ENCODE results near the gene CHST15.
A peak's percentile ranks its signal among the peaks of the same experiment; 100 is the strongest.

Gene CHST15

GRCh38 chr10:124120410-124121061 lies 27.1 kb upstream of the CHST15 start:
- Histone ChIP-seq H3K4me3 (ENCODE audit: low read depth in 1 of 2, low read length in 2 of 2) (no peak overlapping the region), H3K36me3 (ENCODE audit: insufficient read depth, low read length) (no peaks in the 10 kb centered on the region), H3K9me3 (ENCODE audit: low read length) (no peaks in the 10 kb centered on the region), H3K27me3 (ENCODE audit: control insufficient read depth in 1 of 2, insufficient read depth in 2 of 2, low read length in 2 of 2) (no peaks in the 10 kb centered on the region), H3K27ac (ENCODE audit: low read depth, low read length) (no peak overlapping the region), H3K9ac (ENCODE audit: low read length) (no peak overlapping the region), H3K4me1 (ENCODE audit: insufficient read depth, low read length) (no peaks in the 10 kb centered on the region)

GRCh38 chr10:124119946-124120345 lies 26.5 kb upstream of the CHST15 start:
- H3K9me3 ChIP-seq (ENCODE audit: low read length) = no peaks in the 10 kb centered on the region
- no peak overlapping the region for H3K9ac ChIP-seq (ENCODE audit: low read length)
- H3K27me3 ChIP-seq (ENCODE audit: control insufficient read depth in 1 of 2, insufficient read depth in 2 of 2, low read length in 2 of 2) = no peaks in the 10 kb centered on the region
- no peaks in the 10 kb centered on the region for H3K4me1 ChIP-seq (ENCODE audit: insufficient read depth, low read length)
- H3K27ac ChIP-seq (ENCODE audit: low read depth, low read length) = no peak overlapping the region
- no peak overlapping the region for H3K4me3 ChIP-seq (ENCODE audit: low read depth in 1 of 2, low read length in 2 of 2)
- no peaks in the 10 kb centered on the region for H3K36me3 ChIP-seq (ENCODE audit: insufficient read depth, low read length)

GRCh38 chr10:124119216-124119615 lies 25.8 kb upstream of the CHST15 start:
- Histone ChIP-seq H3K27me3 (ENCODE audit: control insufficient read depth in 1 of 2, insufficient read depth in 2 of 2, low read length in 2 of 2) (no peaks in the 10 kb centered on the region), H3K9me3 (ENCODE audit: low read length) (no peaks in the 10 kb centered on the region), H3K4me1 (ENCODE audit: insufficient read depth, low read length) (no peaks in the 10 kb centered on the region), H3K9ac (ENCODE audit: low read length) (no peak overlapping the region), H3K36me3 (ENCODE audit: insufficient read depth, low read length) (no peaks in the 10 kb centered on the region), H3K27ac (ENCODE audit: low read depth, low read length) (no peak overlapping the region), H3K4me3 (ENCODE audit: low read depth in 1 of 2, low read length in 2 of 2) (no peak overlapping the region)

- no peaks in the 10 kb centered on the region for H3K9me3 ChIP-seq (ENCODE audit: low read length)
- H3K36me3 ChIP-seq (ENCODE audit: insufficient read depth, low read length) = no peaks in the 10 kb centered on the region
- no peaks in the 10 kb centered on the region for H3K27me3 ChIP-seq (ENCODE audit: control insufficient read depth in 1 of 2, insufficient read depth in 2 of 2, low read length in 2 of 2)
- no peak overlapping the region for H3K27ac ChIP-seq (ENCODE audit: low read depth, low read length)
- no peak overlapping the region for H3K9ac ChIP-seq (ENCODE audit: low read length)
- H3K4me3 ChIP-seq (ENCODE audit: low read depth in 1 of 2, low read length in 2 of 2) = no peak overlapping the region
- H3K4me1 ChIP-seq (ENCODE audit: insufficient read depth, low read length) = no peaks in the 10 kb centered on the region
Measured at GRCh38 chr10:124117833-124118232, 24.4 kb upstream of the CHST15 start.

- Histone ChIP-seq H3K9ac (ENCODE audit: low read length) (no peak overlapping the region), H3K9me3 (ENCODE audit: low read length) (no peaks in the 10 kb centered on the region), H3K36me3 (ENCODE audit: insufficient read depth, low read length) (no peaks in the 10 kb centered on the region), H3K4me3 (ENCODE audit: low read depth in 1 of 2, low read length in 2 of 2) (no peak overlapping the region), H3K27me3 (ENCODE audit: control insufficient read depth in 1 of 2, insufficient read depth in 2 of 2, low read length in 2 of 2) (no peaks in the 10 kb centered on the region), H3K27ac (ENCODE audit: low read depth, low read length) (no peak overlapping the region), H3K4me1 (ENCODE audit: insufficient read depth, low read length) (no peaks in the 10 kb centered on the region)
Measured at GRCh38 chr10:124117511-124117785, 24.1 kb upstream of the CHST15 start.

GRCh38 chr10:124116771-124117510 lies 23.5 kb upstream of the CHST15 start:
- H3K4me3 ChIP-seq (ENCODE audit: low read depth in 1 of 2, low read length in 2 of 2) = no peak overlapping the region

GRCh38 chr10:124114696-124115095 lies 21.3 kb upstream of the CHST15 start:
- Histone ChIP-seq H3K27me3 (ENCODE audit: control insufficient read depth in 1 of 2, insufficient read depth in 2 of 2, low read length in 2 of 2) (no peaks in the 10 kb centered on the region), H3K9me3 (ENCODE audit: low read length) (no peaks in the 10 kb centered on the region), H3K27ac (ENCODE audit: low read depth, low read length) (no peak overlapping the region), H3K4me1 (ENCODE audit: insufficient read depth, low read length) (no peaks in the 10 kb centered on the region), H3K9ac (ENCODE audit: low read length) (no peak overlapping the region), H3K36me3 (ENCODE audit: insufficient read depth, low read length) (no peaks in the 10 kb centered on the region), H3K4me3 (ENCODE audit: low read depth in 1 of 2, low read length in 2 of 2) (no peak overlapping the region)

More at GRCh38 chr10:124116771-124117510, 23.5 kb upstream of the CHST15 start:
- Histone ChIP-seq H3K27me3 (ENCODE audit: control insufficient read depth in 1 of 2, insufficient read depth in 2 of 2, low read length in 2 of 2) (no peaks in the 10 kb centered on the region), H3K27ac (ENCODE audit: low read depth, low read length) (no peak overlapping the region), H3K9ac (ENCODE audit: low read length) (no peak overlapping the region), H3K4me1 (ENCODE audit: insufficient read depth, low read length) (no peaks in the 10 kb centered on the region), H3K36me3 (ENCODE audit: insufficient read depth, low read length) (no peaks in the 10 kb centered on the region), H3K9me3 (ENCODE audit: low read length) (no peaks in the 10 kb centered on the region)

- Histone ChIP-seq H3K4me1 (ENCODE audit: insufficient read depth, low read length) (no peaks in the 10 kb centered on the region), H3K9ac (ENCODE audit: low read length) (no peak overlapping the region), H3K9me3 (ENCODE audit: low read length) (no peaks in the 10 kb centered on the region), H3K4me3 (ENCODE audit: low read depth in 1 of 2, low read length in 2 of 2) (no peak overlapping the region), H3K36me3 (ENCODE audit: insufficient read depth, low read length) (no peaks in the 10 kb centered on the region), H3K27ac (ENCODE audit: low read depth, low read length) (no peak overlapping the region), H3K27me3 (ENCODE audit: control insufficient read depth in 1 of 2, insufficient read depth in 2 of 2, low read length in 2 of 2) (no peaks in the 10 kb centered on the region)
Measured at GRCh38 chr10:124112891-124113580, 19.6 kb upstream of the CHST15 start.

GRCh38 chr10:124110882-124111281 lies 17.5 kb upstream of the CHST15 start:
- H3K27me3 ChIP-seq (ENCODE audit: control insufficient read depth in 1 of 2, insufficient read depth in 2 of 2, low read length in 2 of 2) = no peaks in the 10 kb centered on the region

GRCh38 chr10:124109261-124109660 lies 15.9 kb upstream of the CHST15 start:
- Histone ChIP-seq H3K36me3 (ENCODE audit: insufficient read depth, low read length) (no peaks in the 10 kb centered on the region), H3K27ac (ENCODE audit: low read depth, low read length) (no peak overlapping the region), H3K4me1 (ENCODE audit: insufficient read depth, low read length) (peaks cover 30% of the 10 kb centered on the region), H3K4me3 (ENCODE audit: low read depth in 1 of 2, low read length in 2 of 2) (no peak overlapping the region), H3K9me3 (ENCODE audit: low read length) (no peaks in the 10 kb centered on the region), H3K27me3 (ENCODE audit: control insufficient read depth in 1 of 2, insufficient read depth in 2 of 2, low read length in 2 of 2) (no peaks in the 10 kb centered on the region), H3K9ac (ENCODE audit: low read length) (no peak overlapping the region)

More at GRCh38 chr10:124110882-124111281, 17.5 kb upstream of the CHST15 start:
- H3K9ac ChIP-seq (ENCODE audit: low read length) = no peak overlapping the region
- no peaks in the 10 kb centered on the region for H3K9me3 ChIP-seq (ENCODE audit: low read length)
- H3K27ac ChIP-seq (ENCODE audit: low read depth, low read length) = no peak overlapping the region
- no peaks in the 10 kb centered on the region for H3K36me3 ChIP-seq (ENCODE audit: insufficient read depth, low read length)
- peaks cover 18% of the 10 kb centered on the region for H3K4me1 ChIP-seq (ENCODE audit: insufficient read depth, low read length)
- no peak overlapping the region for H3K4me3 ChIP-seq (ENCODE audit: low read depth in 1 of 2, low read length in 2 of 2)

GRCh38 chr10:124107072-124107471 lies 13.7 kb upstream of the CHST15 start:
- Histone ChIP-seq H3K9ac (ENCODE audit: low read length) (peak overlapping the region; percentile 5), H3K27ac (ENCODE audit: low read depth, low read length) (peak overlapping the region; percentile 56), H3K27me3 (ENCODE audit: control insufficient read depth in 1 of 2, insufficient read depth in 2 of 2, low read length in 2 of 2) (no peaks in the 10 kb centered on the region), H3K36me3 (ENCODE audit: insufficient read depth, low read length) (no peaks in the 10 kb centered on the region), H3K4me3 (ENCODE audit: low read depth in 1 of 2, low read length in 2 of 2) (no peak overlapping the region), H3K9me3 (ENCODE audit: low read length) (no peaks in the 10 kb centered on the region), H3K4me1 (ENCODE audit: insufficient read depth, low read length) (peaks cover 30% of the 10 kb centered on the region)

Data from muscle layer of colon (tissue), 2 donors.